Activated naive CD8-positive, alpha-beta T cell treated with anti-CD3 and anti-CD28 coated beads, Interleukin-2, amount 50 U/mL, for 24 hours (primary cell): Measurements from ENCODE around the gene CXADR.

ENCODE experiments used
- ATAC-seq: fragments of 150-1000 bp; cut with Tn5 transposase; one replicate; pipeline ENCODE4 v1.10.0; 2021
- DNase-seq: peaks from one replicate; pipeline ENCODE4 v3.0.0; 2021
- H3K27ac Mint-ChIP-seq: one replicate; pipeline ENCODE4 v1.8.0; 2021; ENCODE audit warnings: mild to moderate bottlenecking, mixed read lengths
- H3K27me3 Mint-ChIP-seq: one replicate; pipeline ENCODE4 v1.8.0; 2021; ENCODE audit warnings: mixed read lengths
- H3K36me3 Mint-ChIP-seq: one replicate; pipeline ENCODE4 v1.8.0; 2021; ENCODE audit warnings: low read depth, mixed read lengths
- H3K4me1 Mint-ChIP-seq: one replicate; pipeline ENCODE4 v1.8.0; 2021; ENCODE audit warnings: mixed read lengths
- H3K4me3 Mint-ChIP-seq: one replicate; pipeline ENCODE4 v1.8.0; 2021; ENCODE audit warnings: mild to moderate bottlenecking, moderate library complexity, mixed read lengths
- H3K9me3 Mint-ChIP-seq: one replicate; pipeline ENCODE4 v1.8.0; 2021; ENCODE audit warnings: mixed read lengths

CXADR gene

GRCh38 chr21:17616831-17617230 lies 104.0 kb downstream of the CXADR start:
- Mint-ChIP-seq H3K9me3 (no peaks in the 10 kb centered on the region), H3K36me3 (no peaks in the 10 kb centered on the region), H3K4me1 (peaks cover 8% of the 10 kb centered on the region), H3K4me3 (no peak overlapping the region), H3K27me3 (no peaks in the 10 kb centered on the region), H3K27ac (no peak overlapping the region)
- no peak for DNase-seq
- ATAC-seq, result no peak

GRCh38 chr21:17622018-17622417 lies 109.2 kb downstream of the CXADR start:
- Mint-ChIP-seq H3K27ac (no peak overlapping the region), H3K4me3 (no peak overlapping the region), H3K9me3 (no peaks in the 10 kb centered on the region), H3K36me3 (no peaks in the 10 kb centered on the region), H3K4me1 (peaks cover under 1% of the 10 kb centered on the region), H3K27me3 (peaks cover 7% of the 10 kb centered on the region)
- ATAC-seq (no peak), DNase-seq (no peak)

DNA sequence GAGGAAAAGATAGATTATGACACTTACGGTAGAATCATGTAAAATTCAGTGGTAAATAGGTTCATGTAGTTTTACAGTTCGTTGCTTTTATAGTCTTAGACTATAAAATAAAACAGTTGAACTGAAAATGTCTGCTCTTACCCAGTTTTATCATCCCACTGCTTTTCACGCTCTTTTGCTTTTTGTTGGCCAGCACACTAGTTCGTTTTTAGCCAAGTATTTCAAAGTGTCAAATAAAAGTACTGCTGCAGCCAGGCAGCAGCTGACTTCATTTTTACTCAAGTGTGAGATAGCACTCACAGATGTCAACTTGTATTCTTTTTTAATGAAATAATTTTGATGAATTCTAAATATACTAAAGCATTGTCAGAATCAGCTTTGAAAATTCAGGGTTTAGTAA lies 118.4 kb downstream of the CXADR start:
- Mint-ChIP-seq H3K4me3 (no peak overlapping the region), H3K36me3 (no peaks in the 10 kb centered on the region), H3K27me3 (peaks cover 8% of the 10 kb centered on the region), H3K4me1 (no peaks in the 10 kb centered on the region), H3K27ac (no peak overlapping the region), H3K9me3 (no peaks in the 10 kb centered on the region)
- ATAC-seq (no peak), DNase-seq (no peak)

DNA sequence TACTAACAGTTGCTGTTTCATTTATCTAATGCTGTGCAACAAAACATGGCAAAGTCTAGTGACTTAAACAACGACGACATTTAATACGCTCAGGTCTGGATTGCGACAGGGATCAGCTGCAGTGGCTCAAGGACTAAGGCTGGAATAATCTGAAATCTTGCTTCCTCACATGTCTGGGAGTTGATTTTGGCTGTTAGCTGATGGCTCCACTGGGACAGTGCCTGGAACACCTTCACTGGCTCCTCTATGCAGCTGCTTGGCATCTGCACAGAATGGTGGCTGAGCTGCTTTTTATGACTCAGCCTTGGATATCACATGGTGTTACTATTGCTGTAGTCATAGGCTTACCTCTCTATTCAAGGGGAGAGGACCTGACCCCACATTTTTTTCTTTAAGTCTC lies 123.9 kb downstream of the CXADR start:
- no peaks in the 10 kb centered on the region for H3K27me3 Mint-ChIP-seq

DNA sequence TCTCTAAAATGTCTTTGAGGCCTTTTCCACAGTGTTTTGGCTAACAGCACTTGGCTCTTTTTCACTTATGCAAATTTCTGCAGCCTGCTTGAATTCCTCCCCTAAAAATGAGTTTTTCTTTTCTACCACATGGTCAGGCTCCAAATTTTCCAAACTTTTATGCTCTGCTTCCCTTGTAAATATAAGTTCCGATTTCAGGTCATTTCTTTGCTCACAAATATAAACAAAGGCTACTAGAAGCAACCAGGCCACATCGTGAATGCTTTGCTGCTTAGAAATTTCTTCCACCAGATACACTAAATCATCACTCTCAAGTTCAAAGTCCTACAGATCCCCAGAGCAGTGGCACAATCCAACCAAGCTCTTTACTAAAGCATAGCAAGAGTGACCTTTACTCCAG lies 128.0 kb downstream of the CXADR start:
- DNase-seq (no peak), ATAC-seq (no peak)
- peaks cover 6% of the 10 kb centered on the region for H3K9me3 Mint-ChIP-seq
- H3K36me3 Mint-ChIP-seq, result no peaks in the 10 kb centered on the region
- no peak overlapping the region for H3K4me3 Mint-ChIP-seq
- H3K4me1 Mint-ChIP-seq, result peaks cover 6% of the 10 kb centered on the region
- no peaks in the 10 kb centered on the region for H3K27me3 Mint-ChIP-seq
- no peak overlapping the region for H3K27ac Mint-ChIP-seq

More for the DNA sequence above, 123.9 kb downstream of the CXADR start:
- Mint-ChIP-seq H3K27ac (no peak overlapping the region), H3K9me3 (peaks cover 6% of the 10 kb centered on the region), H3K4me3 (no peak overlapping the region), H3K4me1 (no peaks in the 10 kb centered on the region), H3K36me3 (no peaks in the 10 kb centered on the region)
- ATAC-seq (no peak), DNase-seq (no peak)
